Measurements from ENCODE around the gene CPA2.

DNA sequence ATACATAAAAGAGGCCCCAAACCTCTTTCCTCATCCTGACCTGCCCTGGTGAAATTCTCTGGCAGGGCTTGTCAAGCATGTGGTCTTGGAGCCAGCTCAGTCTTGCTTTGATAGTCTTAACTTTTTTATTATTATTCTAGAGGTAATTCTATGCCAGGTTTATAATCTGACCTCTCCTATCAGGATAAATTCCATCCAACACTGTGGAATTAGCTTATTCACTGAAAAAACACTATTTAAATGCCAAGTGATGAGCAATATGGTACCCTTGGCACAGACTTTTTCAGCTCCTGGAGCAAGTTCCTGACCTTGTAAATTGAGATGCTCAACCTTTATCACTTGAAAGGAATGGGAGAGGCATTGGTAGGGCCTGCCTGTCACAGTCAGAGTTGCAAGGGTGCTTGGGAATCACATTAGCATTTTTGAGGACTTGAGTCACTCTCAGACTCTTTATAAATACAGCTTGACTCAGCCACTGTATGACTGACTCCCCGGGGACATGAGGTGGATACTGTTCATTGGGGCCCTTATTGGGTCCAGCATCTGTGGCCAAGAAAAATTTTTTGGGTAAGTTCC is 26.1 kb downstream of the CPA2 start, which contains the start of gene CPA4:
- no peak for TF ChIP-seq EP300 (IDR thresholded peaks at IDR 0.05)
- TF ChIP-seq, protein P1, sequence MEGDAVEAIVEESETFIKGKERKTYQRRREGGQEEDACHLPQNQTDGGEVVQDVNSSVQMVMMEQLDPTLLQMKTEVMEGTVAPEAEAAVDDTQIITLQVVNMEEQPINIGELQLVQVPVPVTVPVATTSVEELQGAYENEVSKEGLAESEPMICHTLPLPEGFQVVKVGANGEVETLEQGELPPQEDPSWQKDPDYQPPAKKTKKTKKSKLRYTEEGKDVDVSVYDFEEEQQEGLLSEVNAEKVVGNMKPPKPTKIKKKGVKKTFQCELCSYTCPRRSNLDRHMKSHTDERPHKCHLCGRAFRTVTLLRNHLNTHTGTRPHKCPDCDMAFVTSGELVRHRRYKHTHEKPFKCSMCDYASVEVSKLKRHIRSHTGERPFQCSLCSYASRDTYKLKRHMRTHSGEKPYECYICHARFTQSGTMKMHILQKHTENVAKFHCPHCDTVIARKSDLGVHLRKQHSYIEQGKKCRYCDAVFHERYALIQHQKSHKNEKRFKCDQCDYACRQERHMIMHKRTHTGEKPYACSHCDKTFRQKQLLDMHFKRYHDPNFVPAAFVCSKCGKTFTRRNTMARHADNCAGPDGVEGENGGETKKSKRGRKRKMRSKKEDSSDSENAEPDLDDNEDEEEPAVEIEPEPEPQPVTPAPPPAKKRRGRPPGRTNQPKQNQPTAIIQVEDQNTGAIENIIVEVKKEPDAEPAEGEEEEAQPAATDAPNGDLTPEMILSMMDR (IDR thresholded peaks at IDR 0.05) = no peak

All from upper lobe of left lung (tissue), 4 donors.